Measurements from ENCODE around the gene DHRS9. TPM values are rescaled to one million over a fixed set of nuclear protein-coding genes. Genes with fewer than 3 reads are reported as not detected.

DHRS9 gene
- total and polyA plus RNA-seq, 9 of the 15 experiments (the other 6 are each of a cell fraction or from before 2014, with no cell fraction given), result 0.27 to 1.7 (median 0.69) TPM

- TF ChIP-seq ZNF592 (IDR thresholded peaks at IDR 0.05) (peak; percentile 83), SMARCA4 (IDR thresholded peaks at IDR 0.05) (peak; percentile 94), TAF9B (IDR thresholded peaks at IDR 0.05; ENCODE audit: partially characterized antibody) (no peak), MAZ (CRISPR knock-in tag; conservative IDR thresholded peaks at IDR 0.05 in 1 of 2, IDR thresholded peaks at IDR 0.05 in 1 of 2) (peak; percentile 34 to 61; a peak in 2 of 4 replicates), ZNF764 (CRISPR knock-in tag; IDR thresholded peaks at IDR 0.05; ENCODE audit: low read depth) (no peak), CREB3L1 (IDR thresholded peaks at IDR 0.05; ENCODE audit: borderline replicate concordance, low read depth) (0 out of 2 replicates have a peak, but pooled peaks have one; percentile 47), CXXC5 (CRISPR knock-in tag; IDR thresholded peaks at IDR 0.05) (peak; percentile 68), ZFP30 (CRISPR knock-in tag; IDR thresholded peaks at IDR 0.05; ENCODE audit: borderline replicate concordance) (no peak), ATF7 (IDR thresholded peaks at IDR 0.05) (peak; percentile 50; the same call in 1 of the 2 replicates), SNRNP70 (optimal IDR thresholded peaks at IDR 0.05; ENCODE audit: low read depth, low read length) (no peak), ZNF436 (CRISPR knock-in tag; IDR thresholded peaks at IDR 0.05) (no peak), TAL1 (IDR thresholded peaks at IDR 0.05) (peak; percentile 69), MAFF (IDR thresholded peaks at IDR 0.05; ENCODE audit: low read length) (peak; percentile 77), PKNOX1 (IDR thresholded peaks at IDR 0.05) (peak; percentile 80), EP300 (IDR thresholded peaks at IDR 0.05; ENCODE audit: low read length) (peak; percentile 84), RNF2 (IDR thresholded peaks at IDR 0.05) (peak; percentile 54; the same call in 1 of the 2 replicates), EHMT2 (IDR thresholded peaks at IDR 0.05) (peak; percentile 80), JUN (IDR thresholded peaks at IDR 0.05; ENCODE audit: borderline replicate concordance, low read depth, low read length) (peak; percentile 47; the same call in 1 of the 2 replicates), JUN (CRISPR knock-in tag; IDR thresholded peaks at IDR 0.05; ENCODE audit: borderline replicate concordance) (no peak), JUND (IDR thresholded peaks at IDR 0.05; ENCODE audit: borderline replicate concordance, low read depth, low read length) (peak; percentile 62), JUND (tag; IDR thresholded peaks at IDR 0.05; ENCODE audit: borderline replicate concordance, low read depth, low read length) (peak; percentile 54; the same call in 1 of the 3 replicates), MAFK (IDR thresholded peaks at IDR 0.05; ENCODE audit: low read length) (peak; percentile 85), C11orf30 (IDR thresholded peaks at IDR 0.05; ENCODE audit: low read depth) (peak; percentile 92), FOXA3 (CRISPR knock-in tag; conservative IDR thresholded peaks at IDR 0.05 in 1 of 2, IDR thresholded peaks at IDR 0.05 in 1 of 2) (0 out of 4 replicates have a peak, but pooled peaks of 1 of the 2 experiments have one; percentile 39)
These were observed 60.4 kb downstream of the DHRS9 start (continued) for GRCh38 chr2:169129703-169130243.
